Raji (cell line): Measurements from ENCODE around the gene CYP11A1.

Experiments
- POLR2A ChIP-seq: IDR thresholded peaks from 2 replicates; pipeline ENCODE4 v1.6.1; 2011; ENCODE audit warnings: low read depth, low read length, control low read depth; ENCODE audit not compliant: insufficient read depth

The CYP11A1 gene

GRCh38 chr15:74395319-74396145, 28.1 kb upstream of the CYP11A1 start:
- TF ChIP-seq POLR2A: no peak

- no peak for TF ChIP-seq POLR2A
These were observed 26.8 kb upstream of the CYP11A1 start for GRCh38 chr15:74394090-74394846.

- TF ChIP-seq POLR2A: no peak
These were observed 26.0 kb upstream of the CYP11A1 start for GRCh38 chr15:74393423-74393822.

GRCh38 chr15:74392902-74393301, 25.5 kb upstream of the CYP11A1 start:
- TF ChIP-seq POLR2A: no peak

- no peak for TF ChIP-seq POLR2A
These were observed 25.0 kb upstream of the CYP11A1 start for GRCh38 chr15:74392451-74392830.

GRCh38 chr15:74391582-74392450, 24.4 kb upstream of the CYP11A1 start:
- no peak for TF ChIP-seq POLR2A

GRCh38 chr15:74390647-74391288, 23.3 kb upstream of the CYP11A1 start:
- TF ChIP-seq POLR2A: no peak

GRCh38 chr15:74389241-74390048, 22.0 kb upstream of the CYP11A1 start:
- no peak for TF ChIP-seq POLR2A

- TF ChIP-seq POLR2A: no peak
These were observed 21.0 kb upstream of the CYP11A1 start for GRCh38 chr15:74388363-74388951.

- TF ChIP-seq POLR2A: no peak
These were observed 20.3 kb upstream of the CYP11A1 start for GRCh38 chr15:74387621-74388362.

- no peak for TF ChIP-seq POLR2A
These were observed 19.7 kb upstream of the CYP11A1 start for GRCh38 chr15:74387141-74387541.

GRCh38 chr15:74386496-74387140, 19.2 kb upstream of the CYP11A1 start:
- TF ChIP-seq POLR2A: no peak

GRCh38 chr15:74385733-74386132, 18.3 kb upstream of the CYP11A1 start:
- TF ChIP-seq POLR2A: no peak
